Measurements from ENCODE around the gene CYP2D6.

The CYP2D6 gene

GRCh38 chr22:42171417-42171816, 40.8 kb upstream of the CYP2D6 start:
- FAIRE-seq = no peak
- DNase-seq (ENCODE audit: insufficient read length, low spot score) = no peak
- no peak for TF ChIP-seq PAX5 (IDR thresholded peaks at IDR 0.05; ENCODE audit: insufficient read depth, low read length, severe bottlenecking)
- TF ChIP-seq POU2F2 (IDR thresholded peaks at IDR 0.05; ENCODE audit: low read depth, low read length) = no peak
- TF ChIP-seq TAF1 (IDR thresholded peaks at IDR 0.05; ENCODE audit: low read depth, low read length) = no peak
- no peak for TF ChIP-seq POLR2A (IDR thresholded peaks at IDR 0.05; ENCODE audit: low read depth, low read length)
- no peak for TF ChIP-seq POLR2AphosphoS5 (IDR thresholded peaks at IDR 0.05; ENCODE audit: low read depth, low read length)
- TF ChIP-seq SPI1 (IDR thresholded peaks at IDR 0.05; ENCODE audit: low read depth, low read length) = no peak

DNA sequence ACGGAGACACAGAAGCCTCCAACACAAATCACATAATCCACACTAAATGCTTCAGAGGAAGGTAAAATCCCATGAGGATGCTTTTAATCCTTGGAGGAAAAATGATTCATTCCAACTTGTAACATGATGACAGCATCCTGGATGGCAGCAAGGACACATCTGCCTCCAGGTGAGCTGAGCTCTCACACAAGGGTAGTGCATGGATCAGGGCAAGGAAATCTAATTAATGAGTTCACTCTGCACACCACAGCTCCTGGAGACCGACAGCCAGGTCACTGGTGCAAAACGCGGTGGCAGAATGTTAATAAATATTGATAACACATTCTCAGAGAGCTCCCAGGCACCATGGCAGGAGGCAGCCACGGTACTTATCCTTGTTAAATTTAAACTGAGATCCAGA, 40.3 kb upstream of the CYP2D6 start:
- DNase-seq (ENCODE audit: insufficient read length, low spot score) (no peak), FAIRE-seq (no peak)
- TF ChIP-seq POLR2A (IDR thresholded peaks at IDR 0.05; ENCODE audit: low read depth, low read length) (no peak), PAX5 (IDR thresholded peaks at IDR 0.05; ENCODE audit: insufficient read depth, low read length, severe bottlenecking) (no peak), TAF1 (IDR thresholded peaks at IDR 0.05; ENCODE audit: low read depth, low read length) (no peak), POU2F2 (IDR thresholded peaks at IDR 0.05; ENCODE audit: low read depth, low read length) (no peak), SPI1 (IDR thresholded peaks at IDR 0.05; ENCODE audit: low read depth, low read length) (no peak), POLR2AphosphoS5 (IDR thresholded peaks at IDR 0.05; ENCODE audit: low read depth, low read length) (no peak)

GRCh38 chr22:42169055-42169469, 38.5 kb upstream of the CYP2D6 start:
- DNase-seq (ENCODE audit: insufficient read length, low spot score) = peak; percentile 81
- TF ChIP-seq POLR2AphosphoS5 (IDR thresholded peaks at IDR 0.05; ENCODE audit: low read depth, low read length) (no peak), POLR2A (IDR thresholded peaks at IDR 0.05; ENCODE audit: low read depth, low read length) (no peak), POU2F2 (IDR thresholded peaks at IDR 0.05; ENCODE audit: low read depth, low read length) (0 out of 2 replicates have a peak, but pooled peaks have one; percentile 38)
- peak; percentile 97 for FAIRE-seq

DNA sequence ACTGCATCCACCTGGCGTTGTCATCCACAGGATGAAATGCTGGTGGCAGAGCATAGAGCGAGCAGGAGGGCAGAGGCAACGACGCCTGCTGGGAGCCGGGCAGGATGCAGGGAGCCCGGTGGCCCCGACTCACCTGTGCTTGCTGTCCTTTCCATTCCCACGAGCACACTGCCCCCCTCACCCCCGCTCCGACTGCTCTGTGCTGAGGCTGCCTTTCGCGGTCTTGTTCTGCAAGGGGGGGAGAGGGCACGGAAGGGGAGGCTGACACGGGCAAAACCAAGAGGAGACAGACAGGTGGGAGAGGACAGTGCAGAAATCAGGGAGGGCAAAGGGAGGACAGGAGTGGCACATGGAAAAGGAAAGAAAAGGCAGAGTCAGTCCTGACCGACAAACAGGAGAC, 37.9 kb upstream of the CYP2D6 start:
- no peak for DNase-seq (ENCODE audit: insufficient read length, low spot score)
- no peak for FAIRE-seq
- no peak for TF ChIP-seq SPI1 (IDR thresholded peaks at IDR 0.05; ENCODE audit: low read depth, low read length)
- no peak for TF ChIP-seq TAF1 (IDR thresholded peaks at IDR 0.05; ENCODE audit: low read depth, low read length)
- no peak for TF ChIP-seq POLR2AphosphoS5 (IDR thresholded peaks at IDR 0.05; ENCODE audit: low read depth, low read length)
- TF ChIP-seq POU2F2 (IDR thresholded peaks at IDR 0.05; ENCODE audit: low read depth, low read length) = no peak
- TF ChIP-seq POLR2A (IDR thresholded peaks at IDR 0.05; ENCODE audit: low read depth, low read length) = no peak
- no peak for TF ChIP-seq PAX5 (IDR thresholded peaks at IDR 0.05; ENCODE audit: insufficient read depth, low read length, severe bottlenecking)

DNA sequence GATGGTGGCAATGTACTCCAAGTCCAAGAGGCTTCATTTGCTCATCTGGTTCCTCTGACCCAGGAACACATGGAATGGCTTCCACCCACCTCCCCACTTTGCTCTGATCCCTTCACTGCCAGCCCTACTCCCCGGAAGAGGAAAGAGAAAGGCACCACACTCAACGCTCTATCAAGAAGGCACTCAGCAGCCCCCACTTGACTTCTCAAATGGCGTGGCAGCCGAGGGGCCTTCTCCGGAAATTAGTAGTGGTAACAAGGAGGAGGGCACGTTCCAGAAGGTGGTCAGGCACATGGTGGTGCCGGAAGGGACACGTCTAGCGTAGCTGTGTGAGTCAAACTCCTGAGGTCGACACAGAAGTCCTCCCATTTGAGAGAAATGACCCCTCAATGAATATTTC, 36.5 kb upstream of the CYP2D6 start:
- FAIRE-seq = no peak
- DNase-seq (ENCODE audit: insufficient read length, low spot score) = no peak
- TF ChIP-seq POLR2AphosphoS5 (IDR thresholded peaks at IDR 0.05; ENCODE audit: low read depth, low read length) (no peak), PAX5 (IDR thresholded peaks at IDR 0.05; ENCODE audit: insufficient read depth, low read length, severe bottlenecking) (no peak), POLR2A (IDR thresholded peaks at IDR 0.05; ENCODE audit: low read depth, low read length) (no peak), TAF1 (IDR thresholded peaks at IDR 0.05; ENCODE audit: low read depth, low read length) (no peak), SPI1 (IDR thresholded peaks at IDR 0.05; ENCODE audit: low read depth, low read length) (no peak), POU2F2 (IDR thresholded peaks at IDR 0.05; ENCODE audit: low read depth, low read length) (no peak)

- FAIRE-seq (no peak), DNase-seq (ENCODE audit: insufficient read length, low spot score) (no peak)
- TF ChIP-seq PAX5 (IDR thresholded peaks at IDR 0.05; ENCODE audit: insufficient read depth, low read length, severe bottlenecking) (no peak), POLR2AphosphoS5 (IDR thresholded peaks at IDR 0.05; ENCODE audit: low read depth, low read length) (no peak), POLR2A (IDR thresholded peaks at IDR 0.05; ENCODE audit: low read depth, low read length) (no peak), POU2F2 (IDR thresholded peaks at IDR 0.05; ENCODE audit: low read depth, low read length) (no peak), SPI1 (IDR thresholded peaks at IDR 0.05; ENCODE audit: low read depth, low read length) (no peak), TAF1 (IDR thresholded peaks at IDR 0.05; ENCODE audit: low read depth, low read length) (no peak)
These were observed 34.3 kb upstream of the CYP2D6 start for GRCh38 chr22:42164901-42165300.

DNA sequence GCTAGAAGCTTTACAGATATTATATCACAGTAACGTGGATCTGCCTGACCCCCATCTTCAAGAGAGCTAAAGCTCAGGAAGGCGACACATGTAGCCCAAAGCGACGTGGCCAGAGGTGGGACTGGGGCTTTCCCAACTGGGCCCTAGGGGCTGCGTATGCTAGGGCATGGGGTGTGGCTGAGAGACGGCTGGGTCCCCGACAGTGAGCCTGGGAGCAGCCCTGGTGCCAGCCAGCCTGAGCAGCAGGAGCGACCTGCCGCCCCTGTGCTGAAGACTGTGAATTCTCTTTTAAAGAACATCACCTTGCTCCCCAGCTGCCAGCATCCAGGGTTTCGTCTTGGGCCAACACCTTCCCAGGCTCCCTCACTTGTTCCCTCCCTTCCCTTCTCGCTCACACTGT, 32.9 kb upstream of the CYP2D6 start:
- no peak for FAIRE-seq
- DNase-seq (ENCODE audit: insufficient read length, low spot score) = no peak
- no peak for TF ChIP-seq TAF1 (IDR thresholded peaks at IDR 0.05; ENCODE audit: low read depth, low read length)
- TF ChIP-seq SPI1 (IDR thresholded peaks at IDR 0.05; ENCODE audit: low read depth, low read length) = no peak
- no peak for TF ChIP-seq PAX5 (IDR thresholded peaks at IDR 0.05; ENCODE audit: insufficient read depth, low read length, severe bottlenecking)

- no peak for TF ChIP-seq POLR2AphosphoS5 (IDR thresholded peaks at IDR 0.05; ENCODE audit: low read depth, low read length)
- TF ChIP-seq POLR2A (IDR thresholded peaks at IDR 0.05; ENCODE audit: low read depth, low read length) = no peak
- TF ChIP-seq TAF1 (IDR thresholded peaks at IDR 0.05; ENCODE audit: low read depth, low read length) = no peak
- TF ChIP-seq POU2F2 (IDR thresholded peaks at IDR 0.05; ENCODE audit: low read depth, low read length) = no peak
- TF ChIP-seq PAX5 (IDR thresholded peaks at IDR 0.05; ENCODE audit: insufficient read depth, low read length, severe bottlenecking) = no peak
- no peak for TF ChIP-seq SPI1 (IDR thresholded peaks at IDR 0.05; ENCODE audit: low read depth, low read length)
- FAIRE-seq (no peak), DNase-seq (ENCODE audit: insufficient read length, low spot score) (no peak)
These were observed 32.3 kb upstream of the CYP2D6 start for GRCh38 chr22:42162728-42163489.

GRCh38 chr22:42160830-42161696, 30.5 kb upstream of the CYP2D6 start:
- no peak for TF ChIP-seq SPI1 (IDR thresholded peaks at IDR 0.05; ENCODE audit: low read depth, low read length)
- no peak for TF ChIP-seq TAF1 (IDR thresholded peaks at IDR 0.05; ENCODE audit: low read depth, low read length)
- no peak for TF ChIP-seq POU2F2 (IDR thresholded peaks at IDR 0.05; ENCODE audit: low read depth, low read length)
- no peak for TF ChIP-seq PAX5 (IDR thresholded peaks at IDR 0.05; ENCODE audit: insufficient read depth, low read length, severe bottlenecking)
- no peak for DNase-seq (ENCODE audit: insufficient read length, low spot score)
- FAIRE-seq = no peak

All from GM12891 (cell line).